ENCODE measurements around the gene SUSD3.
"Not testable (repeated sequence)": the region's sequence is repeated elsewhere in the genome, so short reads cannot be mapped to it uniquely, and the experiment has no call there.

Gene SUSD3

DNA sequence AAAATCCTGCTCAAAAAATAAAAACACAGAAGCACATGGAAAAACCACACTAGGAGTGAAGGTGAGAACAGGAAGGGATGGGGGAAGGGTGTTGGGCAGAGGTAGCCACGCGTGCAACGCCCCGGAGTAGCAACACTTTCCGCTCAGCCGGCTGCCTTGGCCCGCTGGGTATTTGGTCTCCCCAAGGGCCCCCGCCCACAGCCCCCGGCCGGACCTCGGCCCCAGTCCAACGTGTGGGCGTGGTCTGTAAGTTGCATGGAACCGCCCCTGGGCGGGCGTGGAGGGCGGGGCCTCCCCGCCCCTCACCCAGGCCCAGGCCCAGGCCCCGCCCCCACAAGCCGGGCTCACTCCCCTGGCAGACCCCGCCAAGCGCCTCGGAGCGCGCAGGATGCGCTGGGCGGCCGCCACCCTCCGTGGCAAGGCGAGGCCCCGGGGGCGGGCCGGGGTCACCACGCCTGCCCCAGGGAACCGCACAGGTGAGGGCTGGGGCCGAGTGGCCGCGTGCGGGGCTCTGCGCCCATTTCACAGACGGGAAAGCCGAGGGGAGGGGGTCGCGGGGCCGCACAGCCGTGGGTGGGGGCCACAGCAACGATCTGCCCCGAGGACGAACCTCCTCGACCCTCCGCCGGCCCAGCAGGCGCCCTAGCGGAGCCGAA, at the start of gene SUSD3:
Gene SUSD3, plus strand, starts transcription at position 347 of the 656 bp plus-strand sequence. Its CDS starts 42 bp downstream, at position 389.
- DNase-seq: peak; percentile 52 to 74 (median 62)

DNA sequence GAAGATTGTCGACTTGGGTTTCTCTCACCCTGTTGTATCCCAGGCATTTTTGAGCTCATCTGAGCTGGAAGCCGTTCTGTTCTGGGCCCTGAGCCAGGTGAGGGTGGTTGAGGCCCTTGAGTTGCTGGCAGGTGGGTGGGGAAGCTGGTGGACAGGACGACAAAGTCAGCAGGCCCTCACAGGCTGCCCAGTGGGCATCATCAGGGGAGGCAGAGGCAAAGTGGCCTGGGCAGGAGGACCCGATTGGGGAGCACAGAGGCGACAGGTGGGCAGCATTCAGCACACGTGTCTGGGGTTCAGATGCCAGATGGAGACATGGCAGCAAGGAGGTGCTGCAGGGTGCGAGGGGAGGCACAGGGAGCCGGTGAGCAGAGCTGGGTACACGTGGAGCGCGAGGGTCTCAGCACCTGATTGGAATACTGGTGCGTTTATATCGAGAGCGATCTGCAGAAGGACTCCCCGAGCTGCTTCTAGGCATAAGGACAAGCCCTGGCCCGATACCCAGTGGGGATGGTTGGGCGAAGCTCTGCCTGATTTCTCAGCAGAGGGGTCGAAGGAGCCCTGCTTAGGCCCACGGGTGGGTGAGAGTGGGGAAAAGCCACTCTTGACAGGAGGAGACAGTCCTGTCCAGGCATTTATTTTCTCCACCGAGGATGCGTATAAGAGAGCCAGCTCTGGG, 49.0 kb upstream of the SUSD3 start:
- no peak for DNase-seq

DNA sequence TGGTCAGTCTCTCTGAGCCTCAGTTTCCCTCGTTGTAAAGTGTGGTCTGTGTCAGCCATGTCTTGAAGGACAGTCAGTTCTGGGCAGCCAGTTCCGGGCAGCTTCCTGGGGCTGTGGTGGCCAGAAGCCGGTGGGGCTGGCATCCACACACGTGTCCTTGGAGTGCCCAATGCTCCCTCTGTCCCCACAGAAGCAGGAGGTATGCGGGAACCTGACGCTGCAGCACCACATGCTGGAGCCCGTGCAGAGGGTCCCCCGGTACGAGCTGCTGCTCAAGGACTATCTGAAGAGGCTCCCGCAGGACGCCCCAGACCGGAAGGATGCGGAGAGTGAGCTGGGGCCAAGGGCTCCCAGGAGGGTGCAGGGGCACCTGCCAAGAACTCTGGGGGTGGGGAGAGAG, 48.4 kb upstream of the SUSD3 start:
- no peak for DNase-seq

DNA sequence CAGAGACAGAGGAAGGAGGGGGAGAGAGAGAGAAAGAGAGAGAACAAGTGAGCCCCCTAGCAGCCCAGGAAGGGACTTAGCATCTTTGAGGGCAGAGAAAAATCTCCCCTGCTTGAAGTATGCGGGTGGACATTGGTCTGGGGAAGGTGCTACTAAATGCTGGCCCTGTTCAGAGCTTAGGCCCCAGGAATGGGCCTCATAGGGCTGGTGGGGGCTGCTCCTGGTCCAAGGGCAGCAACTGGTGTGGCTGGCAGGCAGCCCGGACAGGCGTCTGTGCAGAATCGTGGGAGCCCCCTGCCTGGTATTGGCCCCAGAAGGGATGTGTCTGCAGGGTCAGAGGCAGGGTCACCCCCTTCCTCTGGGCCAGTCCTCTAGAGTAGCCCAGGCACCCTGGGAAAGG, 47.8 kb upstream of the SUSD3 start:
- DNase-seq: no peak

DNA sequence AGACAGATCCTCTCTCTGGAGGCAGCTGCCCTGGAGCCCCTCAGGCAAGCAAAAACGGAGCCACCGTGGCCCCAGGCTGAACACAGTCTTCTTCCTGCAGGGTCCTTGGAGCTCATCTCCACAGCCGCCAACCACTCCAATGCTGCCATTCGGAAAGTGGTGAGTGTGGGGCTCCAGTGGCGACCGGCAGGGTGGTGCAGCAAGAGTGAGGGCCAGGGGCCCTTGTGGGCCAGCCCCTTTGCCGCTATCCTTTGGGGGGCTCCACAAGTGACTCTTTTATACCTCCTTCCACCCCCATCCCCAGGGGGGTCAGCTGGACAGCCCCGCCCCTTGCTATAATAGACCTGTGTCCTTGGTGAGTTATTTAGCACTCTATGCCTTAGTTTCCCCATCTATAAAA, 47.4 kb upstream of the SUSD3 start:
- DNase-seq: no peak

DNA sequence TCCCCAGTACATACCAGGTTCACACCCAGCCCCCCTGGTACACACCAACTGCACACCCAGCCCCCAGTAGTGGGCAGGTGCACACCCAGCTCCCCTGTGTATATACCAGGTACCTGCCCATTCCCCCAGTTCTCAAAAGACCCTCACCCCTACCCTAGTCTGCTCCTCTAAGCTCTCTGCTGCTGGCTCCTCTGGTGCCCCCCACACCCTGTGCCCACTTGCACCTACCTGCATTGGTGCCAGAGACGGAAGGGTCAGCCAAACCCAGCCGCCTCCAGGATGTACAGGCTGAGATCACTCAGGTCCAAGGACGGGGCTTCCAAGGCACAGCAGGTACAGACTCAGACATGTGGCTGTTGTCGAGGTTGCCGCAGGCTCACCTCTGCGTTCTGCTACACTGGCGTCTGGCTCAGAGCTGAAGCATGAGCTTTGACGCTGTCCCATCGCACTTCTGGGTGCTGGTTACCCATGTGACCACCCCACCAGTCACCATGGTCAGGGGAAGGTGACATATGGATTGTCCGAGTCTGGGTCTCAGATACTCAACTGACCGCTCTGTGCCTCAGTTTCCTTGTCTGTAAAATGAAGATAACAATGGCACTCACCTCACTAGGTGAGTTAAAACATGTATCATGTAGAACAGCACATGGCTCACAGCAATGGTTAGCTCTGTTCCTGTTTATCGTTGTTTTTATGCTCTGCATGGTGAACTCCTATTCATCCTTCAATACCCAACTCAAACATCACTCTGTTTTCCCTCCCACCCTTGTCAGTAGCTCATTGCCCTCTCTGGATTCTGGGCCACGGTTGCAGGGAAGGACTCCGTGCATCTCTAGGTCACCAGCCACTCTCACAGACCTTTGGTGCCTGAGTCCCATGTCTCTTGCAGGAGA, 45.3 kb upstream of the SUSD3 start:
- no peak for DNase-seq

DNA sequence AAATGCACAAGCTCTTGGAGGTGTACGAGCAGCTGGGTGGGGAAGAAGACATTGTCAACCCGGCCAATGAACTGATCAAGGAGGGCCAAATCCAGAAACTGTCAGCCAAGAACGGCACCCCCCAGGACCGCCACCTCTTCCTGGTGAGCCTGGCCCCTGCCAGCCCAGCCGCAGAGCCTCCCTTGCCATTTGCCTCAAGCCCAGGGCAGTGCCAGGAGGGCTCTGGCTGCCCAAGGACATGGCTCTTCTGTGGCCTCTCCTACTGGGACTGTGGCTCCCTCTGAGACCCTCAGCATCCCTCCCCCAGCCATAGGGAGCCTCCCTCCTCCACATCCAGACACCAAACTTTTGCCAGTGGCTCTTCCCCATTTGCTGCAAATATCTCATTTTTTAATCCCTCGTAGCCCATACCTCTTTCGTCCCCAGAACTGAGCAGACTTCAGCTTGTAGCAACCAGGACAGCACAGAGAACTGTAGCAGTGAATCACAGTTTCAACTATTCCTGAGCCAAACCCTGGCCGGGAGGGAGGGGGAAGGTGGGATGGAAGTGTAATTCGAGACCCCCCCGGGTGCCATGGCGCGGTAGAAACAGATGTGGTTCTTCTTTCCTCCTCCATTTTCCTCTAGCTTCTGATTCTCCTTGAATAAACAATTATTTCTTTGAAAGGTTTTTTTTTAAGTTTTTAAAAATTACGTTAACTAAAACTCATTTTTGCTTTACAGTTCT, 44.5 kb upstream of the SUSD3 start:
- no peak for DNase-seq

DNA sequence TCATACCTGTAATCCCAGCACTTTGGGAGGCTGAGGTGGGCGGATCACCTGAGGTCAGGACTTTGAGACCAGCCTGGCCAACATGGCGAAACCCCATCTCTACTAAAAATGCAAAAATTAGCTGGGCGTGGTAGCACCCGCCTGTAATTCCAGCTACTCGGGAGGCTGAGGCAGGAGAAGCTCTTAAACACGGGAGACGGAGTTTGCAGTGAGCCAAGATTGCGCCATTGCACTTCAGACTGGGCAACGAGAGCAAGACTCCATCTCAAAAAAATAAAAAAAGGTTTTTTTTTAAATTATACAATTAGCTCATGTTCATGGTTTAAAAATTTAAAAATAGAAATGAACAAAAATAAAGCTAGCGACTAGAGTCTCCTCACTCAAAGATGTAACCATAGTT, 43.3 kb upstream of the SUSD3 start:
- DNase-seq: not testable (repeated sequence)

DNA sequence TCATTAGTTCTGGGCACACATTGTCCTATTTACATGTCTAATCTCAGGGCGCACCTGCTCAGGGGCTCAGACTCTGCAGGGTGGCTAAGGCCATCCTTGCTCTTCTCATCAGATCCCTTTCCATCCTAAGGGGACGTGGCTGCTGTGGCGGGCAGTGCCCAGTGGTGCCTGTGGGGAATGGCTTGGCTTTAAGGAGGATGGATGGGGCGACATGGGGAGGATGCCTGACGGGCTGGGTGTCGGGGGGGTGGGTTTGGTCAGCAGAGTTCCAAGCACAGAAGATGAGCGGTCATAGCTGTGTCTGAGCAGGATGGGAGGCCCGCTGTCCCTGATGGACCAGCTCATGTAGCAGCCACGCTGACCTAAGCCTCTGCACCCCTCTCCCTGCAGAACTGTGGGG, 40.9 kb upstream of the SUSD3 start:
- no peak for DNase-seq

DNA sequence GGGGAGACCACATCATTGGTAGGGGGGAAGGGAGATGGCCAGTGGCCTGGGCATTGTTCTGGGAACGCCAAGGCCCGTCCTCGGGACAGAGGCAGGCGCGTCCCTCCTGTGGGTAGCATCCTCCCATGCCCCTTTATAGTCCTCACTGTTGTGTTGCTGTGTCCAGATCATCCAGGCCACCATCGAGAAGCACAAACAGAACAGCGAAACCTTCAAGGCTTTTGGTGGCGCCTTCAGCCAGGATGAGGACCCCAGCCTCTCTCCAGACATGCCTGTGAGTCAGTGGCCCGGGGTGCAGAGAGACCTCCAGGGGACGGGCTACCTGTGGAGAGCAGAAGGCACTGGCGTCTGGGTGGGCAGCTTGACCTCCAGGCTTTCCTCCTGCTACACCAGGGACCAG, 38.4 kb upstream of the SUSD3 start:
- DNase-seq: no peak

DNA sequence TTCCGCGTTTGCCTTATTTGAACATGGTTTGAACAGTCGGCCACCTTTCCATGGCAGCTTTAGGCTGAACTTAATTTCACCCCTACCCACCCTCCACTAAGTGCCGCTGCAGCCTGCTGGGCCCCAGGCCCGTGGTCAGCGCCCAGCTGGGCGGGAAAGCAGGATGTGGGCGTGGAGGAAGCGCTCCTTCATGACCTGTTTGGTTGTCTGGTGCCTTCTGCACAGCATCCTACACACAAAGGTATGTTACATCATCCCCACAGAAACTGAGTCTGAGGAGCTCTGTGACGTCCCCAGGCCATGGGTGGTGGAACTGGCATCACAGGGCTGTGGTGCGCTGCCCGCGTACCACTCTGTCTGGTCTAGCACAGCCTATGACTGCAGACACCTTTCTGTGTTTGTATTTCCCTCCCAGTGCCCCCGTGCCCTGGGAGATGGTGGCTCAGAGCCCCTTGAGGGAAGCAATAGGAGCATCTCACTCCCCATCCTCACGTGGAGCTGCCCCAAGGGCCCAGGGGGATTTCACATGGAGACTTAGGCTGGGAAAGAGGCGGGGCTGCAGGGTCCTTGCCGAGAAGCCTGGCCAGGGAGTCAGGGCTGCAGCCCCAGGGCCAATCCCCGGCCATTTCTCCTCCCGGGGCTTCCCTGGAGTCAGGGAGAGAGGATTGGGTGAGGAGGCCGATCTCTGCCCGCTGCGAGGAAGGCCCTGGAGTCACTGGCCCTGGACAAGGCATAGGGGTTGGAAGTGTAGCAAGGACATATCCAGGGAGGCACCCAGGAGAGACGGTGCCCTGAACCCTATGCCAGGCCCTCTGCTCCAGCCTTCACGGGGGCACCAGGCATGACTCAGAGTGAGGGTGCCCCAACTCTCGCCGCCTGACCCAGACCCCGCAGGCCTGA, 37.5 kb upstream of the SUSD3 start:
- peak; percentile 37 to 78 (median 56) for DNase-seq

DNA sequence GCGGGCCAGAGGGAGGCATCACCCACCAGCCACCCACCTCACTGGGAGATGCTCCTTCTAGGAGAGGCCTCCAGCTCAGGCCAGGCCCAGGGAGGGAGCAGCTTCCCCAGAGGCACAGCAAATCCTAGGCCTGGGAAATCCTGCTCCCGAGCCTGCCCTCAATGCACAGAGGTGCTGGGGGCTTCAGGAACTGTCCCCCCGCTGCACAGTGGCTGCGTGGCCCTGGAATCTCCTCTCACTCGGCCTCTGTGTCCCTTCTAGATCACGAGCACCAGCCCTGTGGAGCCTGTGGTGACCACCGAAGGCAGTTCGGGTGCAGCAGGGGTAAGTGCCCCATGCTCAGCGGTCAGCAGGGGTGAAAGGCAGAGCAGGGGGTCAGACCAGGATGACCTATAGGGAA, 36.4 kb upstream of the SUSD3 start:
- no peak for DNase-seq

DNA sequence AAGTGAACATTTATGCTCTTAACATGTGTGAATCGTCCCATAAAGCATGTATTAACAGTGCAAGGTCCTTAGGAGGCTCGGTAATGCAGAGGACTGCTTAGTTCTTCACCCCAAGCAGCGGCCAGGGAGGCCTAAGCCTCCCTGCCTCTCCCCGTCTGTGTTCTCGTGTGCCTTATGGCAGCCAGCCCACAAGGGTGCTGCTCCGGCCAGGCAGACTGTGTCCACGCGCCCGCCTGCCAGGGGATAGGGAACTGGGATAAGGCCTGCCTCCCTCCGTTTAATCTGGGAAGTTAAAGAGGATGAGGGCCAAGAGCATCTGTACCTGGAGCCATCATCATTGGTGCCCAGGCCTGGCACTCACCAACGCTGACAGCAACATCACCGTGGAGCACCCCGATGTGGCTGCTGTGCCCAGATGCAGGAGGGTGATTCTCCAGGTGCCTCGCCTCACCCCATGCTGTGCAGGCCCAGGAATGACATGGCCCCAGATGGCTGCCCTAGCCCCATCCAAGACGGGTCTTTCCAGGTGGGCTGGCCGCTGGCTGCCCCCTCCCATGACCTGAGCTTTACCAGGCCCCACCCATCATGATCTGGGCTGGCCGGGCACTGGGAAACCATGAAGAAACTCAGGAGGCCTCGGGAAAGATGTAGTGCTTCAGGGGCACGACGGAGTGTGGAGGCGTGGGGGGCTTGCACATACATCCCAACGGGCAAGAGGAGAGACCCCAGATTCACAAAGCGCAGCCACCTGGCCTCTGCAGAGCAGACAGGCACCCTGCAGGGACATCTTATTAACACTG, 35.6 kb upstream of the SUSD3 start:
- DNase-seq: no peak

DNA sequence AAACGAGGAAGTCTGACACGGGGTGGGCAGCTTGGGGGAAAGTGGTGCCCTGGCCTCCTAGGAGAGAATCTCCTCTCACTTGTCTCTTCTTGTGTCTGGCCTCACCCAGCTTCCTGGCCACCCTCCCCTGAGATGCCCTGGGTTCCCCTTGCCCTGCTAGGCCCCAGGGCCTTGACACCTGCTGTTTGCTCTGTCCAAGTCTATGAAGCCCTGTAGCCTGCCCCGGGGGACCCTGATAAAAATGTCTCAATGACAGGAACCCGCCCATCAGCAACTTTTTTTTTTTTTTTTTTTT, 35.0 kb upstream of the SUSD3 start:
- no peak for DNase-seq

DNA sequence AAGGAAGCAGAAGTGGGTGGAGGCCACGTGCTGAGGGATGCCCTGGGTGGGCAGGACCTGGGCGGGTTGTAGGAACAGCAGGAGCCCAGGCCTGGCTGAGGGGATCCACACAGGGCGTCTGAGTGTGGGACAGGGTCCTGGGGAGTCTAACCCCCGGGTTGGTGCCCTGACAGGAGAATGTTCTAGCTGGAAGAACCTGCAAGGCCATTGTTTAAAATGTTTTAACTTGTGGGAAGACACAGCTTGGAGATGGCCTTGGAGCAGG, 33.9 kb upstream of the SUSD3 start:
- DNase-seq: no peak

DNA sequence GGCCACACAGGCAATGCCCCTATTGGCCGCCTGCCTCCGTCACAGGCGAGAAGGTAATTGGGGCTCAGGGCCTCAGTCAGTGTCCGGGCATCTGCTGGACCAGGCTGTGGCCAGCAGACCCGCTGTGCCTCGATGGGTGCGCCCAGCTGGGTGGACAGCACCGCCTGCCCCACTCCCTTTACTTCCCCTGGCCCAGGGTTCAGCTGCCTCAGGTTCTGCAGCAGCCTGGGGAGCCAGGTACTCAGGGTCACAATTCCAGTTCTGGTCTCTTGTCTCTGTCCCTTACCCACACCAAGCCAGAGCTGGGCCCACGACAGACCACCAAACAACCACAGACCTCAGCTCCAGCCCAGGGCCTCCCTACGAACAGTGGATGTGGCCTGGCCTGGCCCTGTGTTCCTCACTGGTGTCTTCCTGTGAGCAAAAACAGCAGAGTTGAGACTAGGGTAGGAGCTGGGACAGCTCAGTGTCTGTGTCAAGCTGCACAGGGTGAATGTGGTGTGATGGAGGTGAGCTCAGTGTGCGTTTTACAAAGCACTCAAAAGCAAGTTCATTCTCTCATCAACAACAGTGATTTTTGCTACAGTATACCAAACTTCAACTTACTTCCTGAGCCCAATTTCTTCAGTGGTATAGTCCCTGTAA, 33.4 kb upstream of the SUSD3 start:
- DNase-seq: peak in 3 of 6 experiments; percentile 18 to 63 (median 59)

DNA sequence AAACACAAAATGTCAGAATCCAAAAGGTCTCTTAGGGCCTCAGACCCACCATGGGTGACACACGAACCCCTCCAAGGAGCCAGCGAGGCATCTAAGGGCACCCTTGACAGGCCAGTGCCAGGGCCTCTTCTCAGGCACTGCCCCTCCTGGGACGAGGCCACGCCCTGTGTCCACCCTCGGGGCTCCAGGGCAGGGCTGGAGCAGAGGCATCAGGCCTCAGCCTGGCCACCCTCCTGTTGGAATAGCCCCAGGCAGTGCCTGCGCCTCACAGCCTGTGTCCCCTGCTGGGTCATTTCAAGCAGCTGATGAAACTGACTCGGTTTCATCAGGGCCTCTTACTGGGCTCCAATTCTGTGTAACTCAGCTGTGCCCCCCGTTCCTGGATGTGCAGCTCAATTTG, 32.8 kb upstream of the SUSD3 start:
- no peak for DNase-seq

DNA sequence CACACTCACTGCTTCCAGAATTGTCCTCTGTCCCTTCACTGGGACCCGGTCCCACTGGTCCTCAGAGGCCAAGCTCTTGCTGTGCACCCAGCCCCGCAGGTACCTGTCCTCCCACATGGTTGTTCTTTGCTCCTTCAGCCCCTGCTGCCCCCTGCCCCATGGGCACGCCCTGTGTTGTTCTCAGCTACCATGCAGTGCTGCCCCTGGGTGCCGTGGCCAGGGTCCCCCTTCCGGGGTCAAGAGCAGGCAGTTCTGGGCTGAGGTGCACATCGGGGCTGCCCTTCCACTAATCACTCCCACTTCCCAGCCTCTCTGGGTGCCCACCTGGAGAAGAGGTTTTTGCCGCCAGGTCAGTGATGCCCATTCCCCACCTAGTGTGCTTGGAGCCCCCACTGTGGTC, 31.9 kb upstream of the SUSD3 start:
- DNase-seq: no peak

DNA sequence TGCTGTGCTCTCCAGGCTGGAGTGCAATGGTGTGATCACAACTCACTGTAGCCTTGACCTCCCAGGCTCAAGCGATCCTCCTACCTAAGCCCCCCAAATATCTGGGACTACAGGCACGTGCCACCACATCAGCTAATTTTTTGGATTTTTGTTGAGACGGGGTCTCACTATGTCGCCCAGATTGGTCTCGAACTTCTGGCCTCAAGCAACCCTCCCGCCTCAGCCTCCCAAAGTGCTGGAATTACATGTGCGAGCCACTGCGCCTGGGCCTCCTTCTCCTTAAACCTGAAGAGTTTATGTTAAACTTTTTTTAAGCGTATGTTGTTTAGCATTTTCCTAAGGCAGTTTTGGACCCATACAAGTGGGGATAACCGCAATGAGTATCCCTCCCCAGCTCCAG, 30.8 kb upstream of the SUSD3 start:
- DNase-seq: no peak

DNA sequence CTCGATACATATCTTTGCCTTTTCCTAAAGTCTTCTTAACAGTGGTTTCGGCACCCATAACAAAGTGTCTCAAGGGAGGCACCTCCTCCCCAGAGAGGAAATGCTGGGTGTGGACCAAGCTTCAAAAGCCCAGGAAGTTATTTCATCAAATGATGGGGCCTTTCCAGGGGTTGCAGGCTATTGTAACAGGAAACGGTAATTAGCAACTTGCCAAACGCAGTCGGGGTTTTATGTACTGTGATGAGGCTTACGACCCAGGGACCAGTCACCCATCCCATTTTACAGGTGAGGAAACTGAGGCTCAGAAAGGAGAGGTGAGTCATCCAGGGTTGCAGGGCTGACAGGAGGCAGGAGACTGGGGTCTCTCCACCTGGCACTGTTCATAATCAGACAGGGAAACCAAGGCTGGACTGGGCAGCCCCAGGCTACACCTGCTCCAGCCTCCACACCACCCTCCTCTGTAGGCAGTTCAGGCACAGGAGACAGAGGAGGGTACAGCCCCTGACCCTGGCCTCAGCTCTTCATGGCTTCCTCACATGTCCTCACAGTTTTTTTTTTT, 30.0 kb upstream of the SUSD3 start:
- DNase-seq: peak; percentile 57 to 92 (median 80)
